HepG2 (cell line): ENCODE measurements around the gene TSPAN18. TPM values are rescaled to one million over a fixed set of nuclear protein-coding genes. Genes with fewer than 3 reads are reported as not detected.

ENCODE experiments used
- ATAC-seq: fragments of 200-7000 bp; cut with Tn5 transposase; 3 replicates; pipeline ENCODE4 v1.9.1; 2020; ENCODE audit warnings: mild to moderate bottlenecking, moderate library complexity
- BruUV-seq: library from RNA; stranded (reverse); fragments of 400-500 nt; replicated peaks from 2 replicates; lab custom pipeline; 2021; lab: Mats Ljungman, UMichigan
- CTCF ChIA-PET: fragments of 300-600 bp; formaldehyde crosslinking; extraction: SDS; loops from one replicate; lab custom pipeline; 2021; ENCODE audit warnings: low total read pairs, inconsistent platforms, low intra/inter-chr PET ratio; lab: Yijun Ruan, JAX
- POLR2A ChIA-PET: fragments of 350-600 bp; sonication (Branson Sonifier 250); formaldehyde crosslinking; loops from one replicate; lab custom pipeline; 2020; ENCODE audit warnings: antibody characterized with exemption, inconsistent platforms; lab: Yijun Ruan, JAX
- DNase-seq: peaks from one replicate; pipeline ENCODE4 v3.0.0-alpha.2; 2015; ENCODE audit warnings: low spot score
- FAIRE-seq: peaks from 3 replicates; lab custom pipeline; 2011; peaks lifted over from hg19 to GRCh38; lab: Jason Lieb, UNC
- H2AFZ ChIP-seq: one replicate; pipeline ENCODE4 v1.6.1; 2011; ENCODE audit warnings: low read length, inconsistent platforms
- H3K27ac ChIP-seq: fragments of 300-600 bp; 3 replicates; pipeline ENCODE4 v1.8.0; 2011; ENCODE audit warnings: mixed run types, mild to moderate bottlenecking, mixed read lengths, low read length, inconsistent platforms; ENCODE audit not compliant: insufficient read depth; ENCODE audit errors: extremely low read length
- H3K27me3 ChIP-seq, 2 experiments: fragments of 200-600 bp in 1 of 2; 2 replicates in 1 of 2; 3 replicates in 1 of 2; pipeline versions ENCODE4 v1.6.0 to v1.8.0; 2011; ENCODE audit warnings: low read length in 2 of 2, mild to moderate bottlenecking in 2 of 2, moderate library complexity in 2 of 2, inconsistent platforms in 1 of 2; ENCODE audit not compliant: insufficient read depth in 2 of 2, control insufficient read depth in 1 of 2
- H3K36me3 ChIP-seq, 2 experiments: fragments of 200-600 bp in 1 of 2; replicated peaks in 1 of 2; 2 replicates in 1 of 2; 3 replicates in 1 of 2; pipeline versions ENCODE4 v1.5.1 to v1.8.0; 2011; ENCODE audit warnings: low read length in 2 of 2, inconsistent platforms in 1 of 2; ENCODE audit not compliant: insufficient read depth in 2 of 2, control insufficient read depth in 1 of 2
- H3K4me1 ChIP-seq: 2 replicates; pipeline ENCODE4 v1.5.1; 2012; ENCODE audit warnings: low read length, inconsistent platforms; ENCODE audit not compliant: insufficient read depth
- H3K4me2 ChIP-seq: 2 replicates; pipeline ENCODE4 v1.6.0; 2011; ENCODE audit warnings: low read depth, low read length, inconsistent platforms
- H3K4me3 ChIP-seq, 3 experiments: fragments of 200-600 bp in 1 of 3; sonication (generic), shearing (Covaris generic) in 1 of 3; replicated peaks in 1 of 3; 2 replicates each; pipeline ENCODE4 v1.5.1; 2011 to 2016; ENCODE audit warnings: low read length in 3 of 3, inconsistent platforms in 2 of 3, low read depth in 2 of 3, mild to moderate bottlenecking in 2 of 3, control low read depth in 1 of 3, mixed read lengths in 1 of 3; ENCODE audit not compliant: insufficient read depth in 1 of 3
- H3K79me2 ChIP-seq: one replicate; pipeline ENCODE4 v1.6.1; 2011; ENCODE audit warnings: low read length, inconsistent platforms; ENCODE audit not compliant: insufficient read depth
- H3K9ac ChIP-seq: 2 replicates; pipeline ENCODE4 v1.6.0; 2011; ENCODE audit warnings: mild to moderate bottlenecking, low read depth, low read length, inconsistent platforms; ENCODE audit not compliant: insufficient read depth
- H3K9me3 ChIP-seq: 2 replicates; pipeline ENCODE4 v1.5.1; 2012; ENCODE audit warnings: mild to moderate bottlenecking, low read length
- H4K20me1 ChIP-seq: 2 replicates; pipeline ENCODE4 v1.6.0; 2011; ENCODE audit warnings: inconsistent platforms, mild to moderate bottlenecking, low read length, moderate library complexity; ENCODE audit not compliant: insufficient read depth
- KLF11 ChIP-seq: IDR thresholded peaks from 2 replicates; pipeline ENCODE4 v1.6.1; 2016; ENCODE audit warnings: missing compliant biosample characterization
- MED1 ChIP-seq: sonication (generic); formaldehyde crosslinking; IDR thresholded peaks from 2 replicates; pipeline ENCODE4 v1.4.0; 2020; ENCODE audit warnings: missing genetic modification reagents
- RCOR2 ChIP-seq: IDR thresholded peaks from 2 replicates; pipeline ENCODE4 v1.6.1; 2016; ENCODE audit warnings: missing biosample characterization, missing genetic modification reagents
- SRF ChIP-seq: IDR thresholded peaks from 2 replicates; pipeline ENCODE4 v1.6.1; 2011; ENCODE audit warnings: mild to moderate bottlenecking, low read depth, low read length, moderate library complexity
- SRSF4 ChIP-seq: fragments of 200-400 bp; formaldehyde crosslinking; IDR thresholded peaks from one replicate; pipeline ENCODE4 v1.6.1; 2018; ENCODE audit warnings: mild to moderate bottlenecking, low read depth, low read length, moderate library complexity; ENCODE audit not compliant: poor library complexity, severe bottlenecking
- TMF1 ChIP-seq: sonication (generic); formaldehyde crosslinking; IDR thresholded peaks from 2 replicates; pipeline ENCODE4 v1.8.1; 2022; ENCODE audit warnings: low read depth, missing genetic modification reagents
- ZNF232 ChIP-seq: sonication (generic); formaldehyde crosslinking; IDR thresholded peaks from 2 replicates; pipeline ENCODE4 v1.4.0; 2020; ENCODE audit warnings: missing genetic modification reagents, borderline replicate concordance
- ZNF451 ChIP-seq: sonication (generic); formaldehyde crosslinking; IDR thresholded peaks from 2 replicates; pipeline ENCODE4 v1.5.0; 2020; ENCODE audit warnings: mild to moderate bottlenecking, missing genetic modification reagents
- ZNF703 ChIP-seq: sonication (generic); formaldehyde crosslinking; IDR thresholded peaks from 2 replicates; pipeline ENCODE4 v1.5.1; 2020; ENCODE audit warnings: missing genetic modification reagents, mild to moderate bottlenecking, moderate library complexity, borderline replicate concordance
- ZNF816 ChIP-seq: sonication (generic); formaldehyde crosslinking; IDR thresholded peaks from 2 replicates; pipeline ENCODE4 v1.8.0; 2022; ENCODE audit warnings: missing genetic modification reagents, mild to moderate bottlenecking, borderline replicate concordance
- WGBS: methylation state at CpG from one replicate; pipeline ENCODE4 v1.1.6; 2017; ENCODE audit warnings: low lambda C conversion rate; 5-methylcytosine and 5-hydroxymethylcytosine counted together
- in situ Hi-C: cut with HindIII; loops from 2 replicates; pipeline ENCODE4 v1.10.0; 2017; ENCODE audit warnings: low pct_unique_long_range_greater_than_20kb; ENCODE audit not compliant: extremely low pct_ligation_motif_present
- intact Hi-C: fragments of 100-400 bp; cut with micrococcal nuclease; formaldehyde crosslinking; loops from one replicate; pipeline ENCODE4 v1.10.0; 2022; ENCODE audit not compliant: unreplicated experiment
- polyA plus RNA-seq, 8 experiments: library from polyadenylated mRNA; depleted of rRNA in 3 of 8; stranded (reverse) in 7 of 8; unstranded in 1 of 8; fragments of >200 nt; fragmentation: Illumina TruSeq in 4 of 8; extraction: Trizol in 4 of 8; gene quantifications; 2 replicates each; pipeline versions ENCODE4 v1.2.1 to v1.2.3, GENCODE V29; 2011 to 2016; ENCODE audit warnings: low read depth in 4 of 8, missing spikeins in 1 of 8, mixed read lengths in 1 of 8; ENCODE audit not compliant: insufficient read depth in 1 of 8
- total RNA-seq, 5 experiments: library from RNA; depleted of rRNA; stranded (reverse); fragments of >200 nt; fragmentation: Illumina TruSeq; extraction: Trizol; gene quantifications; 2 replicates each; pipeline ENCODE4 v1.2.3, GENCODE V29; 2016; ENCODE audit warnings: low read depth in 1 of 5
- TF ChIP-seq, protein P1 (sequence below): sonication (generic); formaldehyde crosslinking; IDR thresholded peaks from 2 replicates; pipeline ENCODE4 v1.5.0; 2020; ENCODE audit warnings: missing genetic modification reagents
- TF ChIP-seq, protein P2 (sequence below): IDR thresholded peaks from 2 replicates; pipeline ENCODE4 v1.6.1; 2016; ENCODE audit warnings: mild to moderate bottlenecking

The TSPAN18 gene
- total and polyA plus RNA-seq, 2 of the 13 experiments (the other 11 are each of a cell fraction or from before 2014, with no cell fraction given): not detected

DNA sequence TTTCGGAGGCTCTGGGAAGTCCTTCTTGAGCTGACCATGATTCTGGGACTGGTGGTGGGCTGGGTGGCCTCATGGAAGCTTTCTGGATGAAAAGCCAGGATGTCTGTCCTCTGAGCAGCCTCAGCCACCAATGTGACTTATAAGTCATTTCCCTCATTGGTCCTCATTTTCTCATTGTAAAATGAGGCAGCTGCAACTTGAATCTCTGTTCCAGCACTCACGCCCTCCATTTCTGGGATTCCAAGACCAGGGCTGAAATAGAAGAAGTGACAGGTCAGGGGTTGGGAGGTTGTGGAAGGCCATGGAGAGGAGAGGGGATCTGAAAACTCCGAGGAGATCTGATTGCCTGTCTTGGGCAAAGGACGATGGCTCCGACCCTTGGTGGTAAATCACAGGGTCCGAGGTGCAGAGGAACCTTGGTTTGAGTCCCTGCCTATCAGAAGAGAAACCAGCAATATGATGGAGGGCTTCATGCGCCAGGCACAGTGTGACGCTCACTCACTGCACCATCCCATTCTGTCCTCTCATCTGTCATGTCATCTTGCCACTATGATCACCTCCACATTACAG, 38.3 kb downstream of the TSPAN18 start:
- ATAC-seq (no peak), FAIRE-seq (no peak), DNase-seq (no peak)
- in situ Hi-C loops (loop anchor here (10.0 kb wide), 1 partner anchor 140 kb away; no protein-coding TSS in a partner anchor), intact Hi-C loops (no loop called here)
- Histone ChIP-seq H3K27me3 (peaks cover 0 to 7% of the 10 kb centered on the region in 2 experiments; a peak in 2 of 5 replicates), H4K20me1 (no peaks in the 10 kb centered on the region), H3K9me3 (no peaks in the 10 kb centered on the region), H3K4me3 (no peak overlapping the region), H3K9ac (no peak overlapping the region), H3K36me3 (no peaks in the 10 kb centered on the region), H3K4me2 (no peak overlapping the region), H3K27ac (no peak overlapping the region), H3K4me1 (0 out of 2 replicates have a peak, but pooled peaks cover 4% of the 10 kb centered on the region), H2AFZ (no peak overlapping the region), H3K79me2 (no peaks in the 10 kb centered on the region)
- POLR2A ChIA-PET: no interaction called here
- no TSS peak for BruUV-seq
- no peak for TF ChIP-seq KLF11 (CRISPR knock-in tag)
- TF ChIP-seq SRF: no peak
- TF ChIP-seq, protein P1, sequence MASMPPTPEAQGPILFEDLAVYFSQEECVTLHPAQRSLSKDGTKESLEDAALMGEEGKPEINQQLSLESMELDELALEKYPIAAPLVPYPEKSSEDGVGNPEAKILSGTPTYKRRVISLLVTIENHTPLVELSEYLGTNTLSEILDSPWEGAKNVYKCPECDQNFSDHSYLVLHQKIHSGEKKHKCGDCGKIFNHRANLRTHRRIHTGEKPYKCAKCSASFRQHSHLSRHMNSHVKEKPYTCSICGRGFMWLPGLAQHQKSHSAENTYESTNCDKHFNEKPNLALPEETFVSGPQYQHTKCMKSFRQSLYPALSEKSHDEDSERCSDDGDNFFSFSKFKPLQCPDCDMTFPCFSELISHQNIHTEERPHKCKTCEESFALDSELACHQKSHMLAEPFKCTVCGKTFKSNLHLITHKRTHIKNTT (CRISPR knock-in tag): no peak
- TF ChIP-seq ZNF816 (CRISPR knock-in tag): no peak
- TF ChIP-seq SRSF4: no peak
- WGBS: 30% methylated on average over 7 of the region's 8 CpGs
- CTCF ChIA-PET: no interaction called here

DNA sequence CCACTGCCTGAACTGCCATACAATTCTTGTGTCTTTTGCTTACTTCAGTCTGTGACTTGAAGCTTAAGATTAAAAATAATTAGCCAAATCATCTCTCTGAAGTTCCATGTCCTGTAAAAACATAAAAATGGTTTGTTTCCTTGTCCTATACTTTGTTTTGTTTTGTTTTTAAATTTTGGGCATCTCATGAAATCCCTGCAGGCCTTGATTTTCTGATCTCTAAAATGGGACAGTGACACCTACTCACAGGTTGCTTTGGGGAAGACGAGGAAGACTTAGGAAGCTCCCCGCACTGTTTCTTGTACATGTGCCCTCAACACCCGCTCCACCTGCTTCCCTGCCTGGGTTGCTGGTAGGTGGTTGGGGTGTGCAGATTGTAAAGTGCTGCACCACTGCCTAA, 38.9 kb downstream of the TSPAN18 start:
- peaks cover 0 to 7% of the 10 kb centered on the region in 2 experiments; a peak in 2 of 5 replicates for H3K27me3 ChIP-seq
- intact Hi-C loops: no loop called here
- TF ChIP-seq, protein P2, sequence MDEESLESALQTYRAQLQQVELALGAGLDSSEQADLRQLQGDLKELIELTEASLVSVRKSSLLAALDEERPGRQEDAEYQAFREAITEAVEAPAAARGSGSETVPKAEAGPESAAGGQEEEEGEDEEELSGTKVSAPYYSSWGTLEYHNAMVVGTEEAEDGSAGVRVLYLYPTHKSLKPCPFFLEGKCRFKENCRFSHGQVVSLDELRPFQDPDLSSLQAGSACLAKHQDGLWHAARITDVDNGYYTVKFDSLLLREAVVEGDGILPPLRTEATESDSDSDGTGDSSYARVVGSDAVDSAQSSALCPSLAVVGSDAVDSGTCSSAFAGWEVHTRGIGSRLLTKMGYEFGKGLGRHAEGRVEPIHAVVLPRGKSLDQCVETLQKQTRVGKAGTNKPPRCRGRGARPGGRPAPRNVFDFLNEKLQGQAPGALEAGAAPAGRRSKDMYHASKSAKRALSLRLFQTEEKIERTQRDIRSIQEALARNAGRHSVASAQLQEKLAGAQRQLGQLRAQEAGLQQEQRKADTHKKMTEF (CRISPR knock-in tag): no peak
- TF ChIP-seq, protein P1 (CRISPR knock-in tag): no peak
- TF ChIP-seq RCOR2 (CRISPR knock-in tag): no peak
- no peak for TF ChIP-seq MED1 (CRISPR knock-in tag)
- TF ChIP-seq ZNF232 (CRISPR knock-in tag): no peak
- TF ChIP-seq ZNF451 (CRISPR knock-in tag): no peak
- TF ChIP-seq TMF1 (CRISPR knock-in tag): no peak
- no peak for TF ChIP-seq ZNF703

More for the DNA sequence above, 38.9 kb downstream of the TSPAN18 start:
- H2AFZ ChIP-seq: no peak overlapping the region
- ChIA-PET POLR2A (no interaction called here), CTCF (no interaction called here)
- H3K27ac ChIP-seq: no peak overlapping the region
- no peak overlapping the region for H3K4me3 ChIP-seq
- H3K79me2 ChIP-seq: no peaks in the 10 kb centered on the region
- H4K20me1 ChIP-seq: no peaks in the 10 kb centered on the region
- 0 out of 2 replicates have a peak, but pooled peaks cover 6% of the 10 kb centered on the region for H3K4me1 ChIP-seq
- no TSS peak for BruUV-seq
- DNase-seq (no peak), ATAC-seq (no peak), FAIRE-seq (no peak)
- H3K9ac ChIP-seq: no peak overlapping the region
- no peaks in the 10 kb centered on the region for H3K9me3 ChIP-seq
- 43% methylated on average over 3 of the region's 3 CpGs for WGBS
- no peaks in the 10 kb centered on the region for H3K36me3 ChIP-seq
- no peak overlapping the region for H3K4me2 ChIP-seq
- in situ Hi-C loops: loop anchor here (10.0 kb wide), 1 partner anchor 141 kb away; no protein-coding TSS in a partner anchor
